ENCODE measurements around the gene CDH5. TPM values are rescaled to one million over a fixed set of nuclear protein-coding genes. Genes with fewer than 3 reads are reported as not detected.

Gene CDH5
- total and polyA plus RNA-seq, 7 donors: 0.60 to 26.0 (median 12.6) TPM

- peaks cover 0 to 8% (median 7%) of the 10 kb centered on the region in 4 donors for H3K4me1 ChIP-seq
- DNase-seq: no peak
- H3K27ac ChIP-seq: no peak overlapping the region
- no peak for TF ChIP-seq POLR2A (IDR thresholded peaks at IDR 0.05)
- no peak for TF ChIP-seq CTCF (IDR thresholded peaks at IDR 0.05)
- TF ChIP-seq POLR2AphosphoS5 (IDR thresholded peaks at IDR 0.05): no peak
- TF ChIP-seq EP300 (IDR thresholded peaks at IDR 0.05): no peak
- H3K4me3 ChIP-seq: no peak overlapping the region
- 69 to 79% methylated on average over 5 of the region's 5 CpGs for WGBS, 2 donors
- no peaks in the 10 kb centered on the region for H3K9me3 ChIP-seq
- intact Hi-C loops (cut with DNase I): loop anchor here (10.0 kb wide), 1 partner anchor 351 kb away; the partner anchor contains the start of gene DYNC1LI2
- H3K36me3 ChIP-seq: no peaks in the 10 kb centered on the region
- H3K27me3 ChIP-seq: peaks cover 0 to 22% (median 3%) of the 10 kb centered on the region in 3 donors
These were observed 37.1 kb downstream of the CDH5 start for GRCh38 chr16:66403531-66404145.

GRCh38 chr16:66405057-66405783 lies 38.7 kb downstream of the CDH5 start:
- no peak for DNase-seq
- TF ChIP-seq CTCF (IDR thresholded peaks at IDR 0.05) (no peak), POLR2A (IDR thresholded peaks at IDR 0.05) (no peak), EP300 (IDR thresholded peaks at IDR 0.05) (no peak)
- intact Hi-C loops (cut with DNase I): loop anchor here (10.0 kb wide), 1 partner anchor 350 kb away; the partner anchor contains the start of gene DYNC1LI2
- H3K4me3 ChIP-seq: no peak overlapping the region
- WGBS, 2 donors: 82 to 85% methylated on average over 2 of the region's 2 CpGs
- H3K36me3 ChIP-seq: no peaks in the 10 kb centered on the region
- H3K4me1 ChIP-seq: peaks cover 0 to 8% (median 7%) of the 10 kb centered on the region in 4 donors
- H3K9me3 ChIP-seq: no peaks in the 10 kb centered on the region
- H3K27ac ChIP-seq: no peak overlapping the region
- peaks cover 0 to 22% (median 3%) of the 10 kb centered on the region in 3 donors for H3K27me3 ChIP-seq

GRCh38 chr16:66406534-66407221 lies 40.2 kb downstream of the CDH5 start:
- Histone ChIP-seq H3K4me3 (peak overlapping the region; percentile 26 to 53 (median 46)), H3K27me3 (peaks cover 0 to 22% (median 3%) of the 10 kb centered on the region in 3 donors), H3K9me3 (peaks cover 0 to 1% (median 0%) of the 10 kb centered on the region in 4 donors), H3K36me3 (no peaks in the 10 kb centered on the region), H3K4me1 (peaks cover 0 to 8% (median 7%) of the 10 kb centered on the region in 4 donors), H3K27ac (peak overlapping the region in 1 of 4 donors; percentile 27)
- 1 to 2% methylated on average over 35 of the region's 35 CpGs for WGBS, 2 donors
- DNase-seq: peak; percentile 90
- TF ChIP-seq EP300 (IDR thresholded peaks at IDR 0.05) (no peak), POLR2AphosphoS5 (IDR thresholded peaks at IDR 0.05) (no peak), CTCF (IDR thresholded peaks at IDR 0.05) (peak; percentile 66 to 92 (median 80)), POLR2A (IDR thresholded peaks at IDR 0.05) (no peak)
- intact Hi-C loops (cut with DNase I): loop anchor here (1.0 to 10.0 kb wide), 4 partner anchors 77 to 467 kb away; partner anchors contain the start of genes CMTM3 and DYNC1LI2

- intact Hi-C loops (cut with DNase I): loop anchor here (10.0 kb wide), 1 partner anchor 346 kb away; the partner anchor contains the start of gene DYNC1LI2
- Histone ChIP-seq H3K36me3 (no peaks in the 10 kb centered on the region), H3K4me3 (no peak overlapping the region), H3K27ac (peak overlapping the region in 1 of 4 donors; percentile 20), H3K9me3 (peaks cover 0 to 1% (median 0%) of the 10 kb centered on the region in 4 donors), H3K27me3 (peaks cover 0 to 22% (median 3%) of the 10 kb centered on the region in 3 donors), H3K4me1 (peaks cover 0 to 8% (median 7%) of the 10 kb centered on the region in 4 donors)
- 43 to 48% methylated on average over 5 of the region's 5 CpGs for WGBS, 2 donors
- DNase-seq: no peak
- no peak for TF ChIP-seq CTCF (IDR thresholded peaks at IDR 0.05)
- no peak for TF ChIP-seq EP300 (IDR thresholded peaks at IDR 0.05)
- no peak for TF ChIP-seq POLR2AphosphoS5 (IDR thresholded peaks at IDR 0.05)
- no peak for TF ChIP-seq POLR2A (IDR thresholded peaks at IDR 0.05)
These were observed 41.9 kb downstream of the CDH5 start for GRCh38 chr16:66408163-66409048.
